ENCODE data around the gene PPP1R11.

Gene PPP1R11

DNA sequence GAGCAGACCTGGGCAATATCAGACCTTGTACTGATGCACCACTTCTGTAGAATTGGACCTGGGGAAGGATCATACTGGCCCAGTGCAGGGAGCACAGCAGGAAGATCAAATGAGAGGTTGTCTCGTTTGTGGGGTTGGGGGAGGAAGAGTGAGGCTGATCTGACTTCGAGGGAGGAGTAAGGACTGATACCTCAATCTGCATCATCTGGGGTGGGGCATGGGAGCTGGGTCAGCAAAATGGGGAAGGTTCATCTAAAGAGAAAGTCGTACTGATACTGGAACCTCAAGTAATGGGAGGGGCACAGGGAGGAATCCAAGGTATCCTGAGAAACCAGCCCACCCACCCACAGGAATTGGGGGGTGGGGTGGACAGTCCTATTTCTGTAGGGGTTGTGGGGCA lies 4.9 kb downstream of the PPP1R11 start:
- no peak overlapping the region for H3K27ac ChIP-seq (ENCODE audit: low read depth, low read length)
- no peak overlapping the region for H3K9ac ChIP-seq (ENCODE audit: low read length in 5 of 5)
- peaks cover 0 to 37% (median 31%) of the 10 kb centered on the region in 5 donors for H3K4me1 ChIP-seq (ENCODE audit: control insufficient read depth in 5 of 5, insufficient read depth in 5 of 5, low read length in 5 of 5)
- H3K36me3 ChIP-seq (ENCODE audit: control insufficient read depth in 5 of 5, insufficient read depth in 5 of 5, low read length in 5 of 5), result peaks cover 0 to 19% (median 11%) of the 10 kb centered on the region in 5 donors
- no peaks in the 10 kb centered on the region for H3K9me3 ChIP-seq (ENCODE audit: control insufficient read depth in 5 of 5, low read length in 5 of 5)
- peak overlapping the region in 1 of 5 donors; percentile 5 for H3K4me3 ChIP-seq (ENCODE audit: low read depth in 1 of 5, low read length in 5 of 5)
- peaks cover 44 to 56% (median 48%) of the 10 kb centered on the region in 5 donors for H3K27me3 ChIP-seq (ENCODE audit: control insufficient read depth in 5 of 5, insufficient read depth in 4 of 5, low read length in 5 of 5)

DNA sequence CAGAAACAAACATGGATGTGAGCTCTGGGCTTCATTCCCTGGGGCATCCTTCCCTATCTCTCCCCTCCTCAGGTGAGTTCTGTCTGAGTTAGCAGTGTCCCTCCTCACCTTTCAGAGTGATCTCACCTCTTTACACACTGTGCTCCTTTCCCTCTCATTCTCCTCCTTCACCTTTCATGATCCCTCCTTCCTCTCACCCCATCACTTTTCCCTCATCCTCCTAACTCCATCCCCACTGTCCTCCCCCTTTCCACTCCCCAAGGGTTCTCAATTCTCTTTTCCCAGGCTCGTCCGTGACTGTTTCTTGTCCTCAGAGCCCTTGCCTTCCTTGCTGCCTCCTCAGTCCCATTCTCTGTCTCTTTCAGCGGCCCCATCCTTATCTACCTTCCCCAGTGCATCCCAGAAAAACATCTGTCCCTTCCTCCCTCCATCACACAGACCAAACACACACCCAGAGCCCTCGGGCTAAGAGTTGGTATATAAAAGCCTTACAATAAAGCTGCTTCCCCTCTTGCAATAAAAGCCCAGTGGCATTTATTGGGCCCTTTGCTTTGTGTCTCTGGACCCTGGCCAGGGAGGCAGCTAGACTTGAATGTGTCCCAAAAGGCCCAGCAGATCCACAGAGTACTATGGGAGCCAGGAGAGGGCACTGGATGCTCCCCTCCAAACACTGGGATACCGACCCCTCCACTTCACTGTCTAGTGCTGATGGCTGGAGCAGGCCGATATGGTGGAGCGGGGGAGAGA lies 6.7 kb downstream of the PPP1R11 start:
- peaks cover 44 to 60% (median 53%) of the 10 kb centered on the region in 5 donors for H3K27me3 ChIP-seq (ENCODE audit: control insufficient read depth in 5 of 5, insufficient read depth in 4 of 5, low read length in 5 of 5)
- H3K4me3 ChIP-seq (ENCODE audit: low read depth in 1 of 5, low read length in 5 of 5), result no peak overlapping the region
- peaks cover 0 to 25% (median 24%) of the 10 kb centered on the region in 5 donors for H3K4me1 ChIP-seq (ENCODE audit: control insufficient read depth in 5 of 5, insufficient read depth in 5 of 5, low read length in 5 of 5)
- no peak overlapping the region for H3K27ac ChIP-seq (ENCODE audit: low read depth, low read length)
- H3K36me3 ChIP-seq (ENCODE audit: control insufficient read depth in 5 of 5, insufficient read depth in 5 of 5, low read length in 5 of 5), result peaks cover 0 to 15% (median 11%) of the 10 kb centered on the region in 5 donors
- H3K9me3 ChIP-seq (ENCODE audit: control insufficient read depth in 5 of 5, low read length in 5 of 5), result no peaks in the 10 kb centered on the region
- H3K9ac ChIP-seq (ENCODE audit: low read length in 5 of 5), result no peak overlapping the region

DNA sequence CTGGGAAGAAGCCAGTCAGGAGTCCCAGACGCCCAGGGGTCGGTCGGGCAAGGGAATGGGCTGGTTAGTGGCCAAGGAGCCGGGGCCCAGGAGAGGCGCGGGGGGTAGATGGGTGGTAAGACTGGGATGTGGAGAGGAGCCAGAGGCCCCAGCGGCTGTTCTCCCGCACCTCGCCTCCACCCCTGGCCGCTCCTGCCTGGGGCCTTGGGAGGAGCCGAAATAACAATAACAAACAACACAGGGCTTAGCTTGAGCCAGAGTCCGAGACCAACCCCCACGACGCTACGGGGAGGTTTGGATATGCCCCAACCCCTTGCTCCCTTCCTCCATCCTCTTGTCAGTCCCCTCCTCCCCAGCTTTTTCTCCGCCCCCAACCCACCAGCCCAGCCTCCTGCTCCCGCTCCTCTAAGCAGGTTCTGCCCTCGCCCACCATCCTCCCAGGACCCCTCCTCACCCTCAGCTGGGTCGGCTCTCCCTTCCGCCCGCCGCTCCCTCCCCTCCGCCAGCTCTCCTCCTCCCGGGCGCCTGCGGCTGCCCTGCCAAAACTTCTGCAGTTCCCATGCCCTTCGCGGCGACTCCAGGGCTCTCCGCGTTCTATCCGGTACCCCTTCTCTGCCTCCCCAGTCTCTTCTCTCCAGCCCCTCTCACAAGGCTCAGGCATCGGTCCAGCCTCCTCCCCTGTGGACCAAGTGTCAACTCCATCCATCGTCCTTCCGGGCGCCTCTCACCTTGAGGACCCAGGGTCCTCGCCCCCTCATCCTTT lies 7.5 kb downstream of the PPP1R11 start:
- Histone ChIP-seq H3K4me3 (ENCODE audit: low read depth in 1 of 5, low read length in 5 of 5) (peak overlapping the region in 2 of 5 donors; percentile 14 to 27), H3K4me1 (ENCODE audit: control insufficient read depth in 5 of 5, insufficient read depth in 5 of 5, low read length in 5 of 5) (peaks cover 0 to 25% (median 24%) of the 10 kb centered on the region in 5 donors), H3K9ac (ENCODE audit: low read length in 5 of 5) (no peak overlapping the region), H3K9me3 (ENCODE audit: control insufficient read depth in 5 of 5, low read length in 5 of 5) (no peaks in the 10 kb centered on the region), H3K36me3 (ENCODE audit: control insufficient read depth in 5 of 5, insufficient read depth in 5 of 5, low read length in 5 of 5) (peaks cover 0 to 7% (median 5%) of the 10 kb centered on the region in 5 donors), H3K27ac (ENCODE audit: low read depth, low read length) (no peak overlapping the region), H3K27me3 (ENCODE audit: control insufficient read depth in 5 of 5, insufficient read depth in 4 of 5, low read length in 5 of 5) (peaks cover 44 to 67% (median 56%) of the 10 kb centered on the region in 5 donors)

DNA sequence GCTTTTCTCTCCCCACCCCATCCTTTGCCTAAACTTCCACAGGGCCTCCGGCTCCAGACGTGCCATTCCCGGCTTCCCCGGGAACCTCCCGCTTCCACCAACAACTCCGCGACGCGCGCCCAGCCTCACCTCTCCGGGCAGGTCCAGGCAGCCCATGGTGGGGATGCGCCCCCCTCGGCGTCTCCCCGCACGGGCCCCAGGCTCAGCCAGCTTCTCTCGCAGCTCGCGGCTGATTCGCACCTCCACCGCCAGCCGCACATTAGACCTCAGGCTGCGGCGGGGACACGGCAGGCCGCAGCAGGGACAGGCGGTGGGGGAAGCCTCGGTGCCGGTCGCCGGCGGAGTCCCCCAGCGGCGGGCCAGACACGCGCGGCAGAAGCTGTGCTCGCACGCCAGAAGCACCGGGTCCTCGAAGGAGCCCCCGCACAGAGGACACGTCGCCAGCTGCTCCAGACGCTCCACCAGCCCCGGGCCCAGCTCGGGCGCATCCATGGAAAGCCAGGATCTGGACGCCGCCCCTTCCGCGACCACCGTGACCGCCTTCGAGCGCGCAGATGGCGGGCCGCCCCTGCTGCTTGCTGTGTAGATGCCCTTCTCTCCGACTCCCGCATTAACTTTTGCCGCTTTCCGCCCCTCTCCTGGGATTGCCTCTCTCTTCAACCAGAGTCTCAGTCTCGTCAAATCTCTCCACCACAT lies 8.2 kb downstream of the PPP1R11 start, which contains the start of gene RNF39:
TSS of gene RNF39 (minus strand) at position 676 of the 696 bp plus-strand sequence. CDS start at position 492, 184 bp downstream.
- peak within 1 kb of the TSS in 3 of 5 donors; percentile 14 to 27 (median 17) for H3K4me3 ChIP-seq (ENCODE audit: low read depth in 1 of 5, low read length in 5 of 5)
- H3K36me3 ChIP-seq (ENCODE audit: control insufficient read depth in 5 of 5, insufficient read depth in 5 of 5, low read length in 5 of 5), result no peaks in the 10 kb centered on the region
- H3K9ac ChIP-seq (ENCODE audit: low read length in 5 of 5), result no peak within 1 kb of the TSS
- H3K4me1 ChIP-seq (ENCODE audit: control insufficient read depth in 5 of 5, insufficient read depth in 5 of 5, low read length in 5 of 5), result peaks cover 0 to 25% (median 24%) of the 10 kb centered on the region in 5 donors
- no peak within 1 kb of the TSS for H3K27ac ChIP-seq (ENCODE audit: low read depth, low read length)
- no peaks in the 10 kb centered on the region for H3K9me3 ChIP-seq (ENCODE audit: control insufficient read depth in 5 of 5, low read length in 5 of 5)
- peaks cover 44 to 67% (median 56%) of the 10 kb centered on the region in 5 donors for H3K27me3 ChIP-seq (ENCODE audit: control insufficient read depth in 5 of 5, insufficient read depth in 4 of 5, low read length in 5 of 5)

DNA sequence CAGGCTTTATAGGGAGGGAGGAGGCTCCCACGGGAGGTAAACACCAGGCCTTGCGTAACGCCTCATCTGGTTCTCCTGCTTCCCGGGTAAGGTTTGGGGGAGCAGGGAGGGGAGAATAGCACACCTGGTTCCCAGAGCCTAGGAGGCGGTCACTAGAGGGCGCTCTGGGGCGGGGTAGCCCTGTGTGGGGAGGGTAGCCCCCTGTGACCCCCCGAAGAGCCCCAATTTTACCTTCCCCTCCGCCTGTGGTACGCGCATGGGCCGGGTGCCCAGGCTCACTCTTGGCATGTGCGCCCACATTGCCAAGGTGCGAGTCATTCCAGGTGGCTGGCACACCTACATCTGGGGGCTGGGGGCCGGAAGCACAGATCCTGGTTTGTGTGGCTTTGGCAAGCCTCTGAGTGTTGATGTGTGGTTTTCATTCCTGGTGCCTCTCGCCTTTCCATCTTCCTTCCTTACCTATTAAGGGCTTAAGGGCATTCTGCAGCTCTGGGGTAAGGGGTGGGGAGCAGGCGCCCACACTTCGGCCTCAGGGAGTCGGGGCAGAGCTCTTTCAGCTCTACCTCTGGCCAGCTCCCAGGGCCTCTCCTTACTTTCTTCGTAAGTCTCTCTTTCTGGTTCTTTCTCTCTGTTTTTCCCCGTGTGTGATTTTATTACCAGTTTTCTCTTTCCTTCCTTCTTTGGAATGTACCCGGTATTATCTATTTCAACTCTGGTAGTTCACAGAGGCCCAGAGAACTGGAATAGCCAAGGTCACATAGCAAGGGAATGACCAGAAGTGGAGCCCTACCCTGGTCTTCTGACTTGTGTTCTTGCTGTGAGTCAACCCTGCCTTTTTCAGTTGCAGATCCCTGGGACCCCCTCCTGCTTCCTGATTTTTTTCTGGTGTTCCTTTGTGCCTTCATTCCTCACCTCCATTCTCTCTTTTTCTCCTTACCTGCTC lies 9.1 kb downstream of the PPP1R11 start:
- H3K36me3 ChIP-seq (ENCODE audit: control insufficient read depth in 5 of 5, insufficient read depth in 5 of 5, low read length in 5 of 5), result no peaks in the 10 kb centered on the region
- no peak overlapping the region for H3K27ac ChIP-seq (ENCODE audit: low read depth, low read length)
- no peaks in the 10 kb centered on the region for H3K9me3 ChIP-seq (ENCODE audit: control insufficient read depth in 5 of 5, low read length in 5 of 5)
- H3K9ac ChIP-seq (ENCODE audit: low read length in 5 of 5), result no peak overlapping the region
- no peak overlapping the region for H3K4me3 ChIP-seq (ENCODE audit: low read depth in 1 of 5, low read length in 5 of 5)
- H3K4me1 ChIP-seq (ENCODE audit: control insufficient read depth in 5 of 5, insufficient read depth in 5 of 5, low read length in 5 of 5), result peaks cover 0 to 22% (median 21%) of the 10 kb centered on the region in 5 donors
- H3K27me3 ChIP-seq (ENCODE audit: control insufficient read depth in 5 of 5, insufficient read depth in 4 of 5, low read length in 5 of 5), result peaks cover 40 to 63% (median 54%) of the 10 kb centered on the region in 5 donors

DNA sequence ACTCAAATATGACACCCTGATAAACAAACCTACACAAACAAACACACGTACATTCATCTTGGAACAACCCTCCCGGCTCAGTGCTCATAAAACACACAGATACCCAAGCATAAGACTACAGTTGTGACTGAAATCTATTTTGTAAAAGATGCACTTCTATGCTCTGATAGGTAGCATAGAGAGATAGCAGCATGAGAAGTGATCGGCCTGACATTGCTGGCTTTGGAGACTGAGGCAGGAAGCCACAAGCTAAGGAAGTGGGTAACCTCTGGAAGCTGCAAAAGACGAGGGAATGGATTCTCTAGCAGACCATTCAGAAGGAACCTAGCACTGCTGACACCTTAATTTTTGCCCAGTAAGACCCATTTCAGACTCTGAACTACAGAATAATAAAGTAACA lies 10.2 kb downstream of the PPP1R11 start:
- Histone ChIP-seq H3K9me3 (ENCODE audit: control insufficient read depth in 5 of 5, low read length in 5 of 5) (no peaks in the 10 kb centered on the region), H3K27me3 (ENCODE audit: control insufficient read depth in 5 of 5, insufficient read depth in 4 of 5, low read length in 5 of 5) (peaks cover 30 to 52% (median 43%) of the 10 kb centered on the region in 5 donors), H3K36me3 (ENCODE audit: control insufficient read depth in 5 of 5, insufficient read depth in 5 of 5, low read length in 5 of 5) (no peaks in the 10 kb centered on the region)

DNA sequence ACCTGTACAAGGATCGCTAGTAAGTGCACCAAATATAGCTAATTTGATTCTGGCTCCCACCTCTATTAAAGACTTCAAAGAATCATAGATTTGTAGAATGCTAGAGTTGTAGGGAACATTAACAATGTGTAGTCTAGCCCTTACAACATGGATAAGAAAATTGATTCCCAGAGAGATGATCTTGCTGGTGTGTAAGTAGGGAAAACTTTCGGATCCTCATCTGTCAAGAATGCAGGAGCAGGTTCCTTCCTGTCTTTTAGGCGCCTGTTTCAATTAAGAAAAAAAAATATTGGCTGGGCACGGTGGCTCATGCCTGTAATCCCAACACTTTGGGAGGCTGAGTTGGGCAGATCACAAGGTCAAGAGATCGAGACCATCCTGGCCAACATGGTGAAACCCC lies 20.9 kb downstream of the PPP1R11 start:
- Histone ChIP-seq H3K27me3 (ENCODE audit: control insufficient read depth in 5 of 5, insufficient read depth in 4 of 5, low read length in 5 of 5) (peaks cover 0 to 8% (median 1%) of the 10 kb centered on the region in 5 donors), H3K9me3 (ENCODE audit: control insufficient read depth in 5 of 5, low read length in 5 of 5) (no peaks in the 10 kb centered on the region), H3K36me3 (ENCODE audit: control insufficient read depth in 5 of 5, insufficient read depth in 5 of 5, low read length in 5 of 5) (no peaks in the 10 kb centered on the region), H3K9ac (ENCODE audit: low read length in 5 of 5) (no peak overlapping the region), H3K4me1 (ENCODE audit: control insufficient read depth in 5 of 5, insufficient read depth in 5 of 5, low read length in 5 of 5) (peaks cover 4 to 15% (median 13%) of the 10 kb centered on the region in 5 donors), H3K27ac (ENCODE audit: low read depth, low read length) (no peak overlapping the region), H3K4me3 (ENCODE audit: low read depth in 1 of 5, low read length in 5 of 5) (no peak overlapping the region)

More for the DNA sequence above, 10.2 kb downstream of the PPP1R11 start:
- no peak overlapping the region for H3K4me3 ChIP-seq (ENCODE audit: low read depth in 1 of 5, low read length in 5 of 5)
- no peak overlapping the region for H3K9ac ChIP-seq (ENCODE audit: low read length in 5 of 5)
- no peak overlapping the region for H3K27ac ChIP-seq (ENCODE audit: low read depth, low read length)
- peaks cover 0 to 15% (median 14%) of the 10 kb centered on the region in 5 donors for H3K4me1 ChIP-seq (ENCODE audit: control insufficient read depth in 5 of 5, insufficient read depth in 5 of 5, low read length in 5 of 5)

DNA sequence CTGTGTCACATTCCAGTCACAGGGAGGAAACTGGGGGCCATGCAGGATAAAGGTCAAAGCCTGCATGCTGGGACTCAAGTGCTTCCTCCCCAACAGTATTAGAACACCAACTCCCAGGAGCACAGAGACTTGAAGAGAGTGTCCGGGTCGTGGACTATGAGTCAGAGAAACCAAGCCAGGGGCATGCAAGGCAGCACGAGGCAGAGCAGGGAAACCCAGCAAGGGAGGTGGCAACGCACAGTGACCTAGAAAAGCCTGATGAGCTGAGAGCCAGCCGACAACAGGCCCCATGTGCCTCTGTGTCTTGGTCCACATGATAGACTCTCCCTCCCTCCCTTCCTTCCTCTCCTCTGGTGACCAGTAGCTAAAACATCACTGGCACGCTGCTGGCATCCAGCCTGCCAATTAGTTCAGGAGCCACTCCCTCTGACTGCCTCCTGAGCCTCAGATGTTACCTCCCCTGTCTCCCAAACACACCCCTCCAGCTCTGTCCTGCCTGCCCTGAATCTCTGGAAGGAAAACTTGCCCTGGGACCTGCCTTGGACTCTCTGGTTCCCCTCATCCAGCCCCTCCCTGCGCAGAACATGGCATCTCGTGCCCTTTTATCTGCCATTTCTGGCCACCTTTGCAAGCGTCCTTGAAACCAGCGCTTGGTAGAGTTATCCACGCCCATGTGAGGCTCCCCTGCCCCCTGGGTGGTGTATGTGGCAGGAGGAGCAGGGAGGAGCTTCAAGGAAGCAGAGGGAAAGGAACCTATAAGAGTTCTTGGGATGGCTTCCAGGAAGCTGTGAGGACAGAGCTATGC lies 24.8 kb downstream of the PPP1R11 start:
- peaks cover 6 to 21% (median 15%) of the 10 kb centered on the region in 5 donors for H3K4me1 ChIP-seq (ENCODE audit: control insufficient read depth in 5 of 5, insufficient read depth in 5 of 5, low read length in 5 of 5)
- H3K36me3 ChIP-seq (ENCODE audit: control insufficient read depth in 5 of 5, insufficient read depth in 5 of 5, low read length in 5 of 5), result no peaks in the 10 kb centered on the region
- peak overlapping the region in 1 of 5 donors; percentile 2 for H3K9ac ChIP-seq (ENCODE audit: low read length in 5 of 5)
- H3K9me3 ChIP-seq (ENCODE audit: control insufficient read depth in 5 of 5, low read length in 5 of 5), result no peaks in the 10 kb centered on the region
- H3K27me3 ChIP-seq (ENCODE audit: control insufficient read depth in 5 of 5, insufficient read depth in 4 of 5, low read length in 5 of 5), result peaks cover 3 to 19% (median 8%) of the 10 kb centered on the region in 5 donors
- H3K4me3 ChIP-seq (ENCODE audit: low read depth in 1 of 5, low read length in 5 of 5), result no peak overlapping the region
- H3K27ac ChIP-seq (ENCODE audit: low read depth, low read length), result no peak overlapping the region

Measured in subcutaneous abdominal adipose tissue (tissue), 5 donors.